ENCODE results near the gene GMFB. TPM values are rescaled to one million over a fixed set of nuclear protein-coding genes. Genes with fewer than 3 reads are reported as not detected.
A peak's percentile ranks its signal among the peaks of the same experiment; 100 is the strongest.

Gene GMFB
- total and polyA plus RNA-seq, 2 experiments from 2014 or later = 56.5 to 88.3 TPM

DNA sequence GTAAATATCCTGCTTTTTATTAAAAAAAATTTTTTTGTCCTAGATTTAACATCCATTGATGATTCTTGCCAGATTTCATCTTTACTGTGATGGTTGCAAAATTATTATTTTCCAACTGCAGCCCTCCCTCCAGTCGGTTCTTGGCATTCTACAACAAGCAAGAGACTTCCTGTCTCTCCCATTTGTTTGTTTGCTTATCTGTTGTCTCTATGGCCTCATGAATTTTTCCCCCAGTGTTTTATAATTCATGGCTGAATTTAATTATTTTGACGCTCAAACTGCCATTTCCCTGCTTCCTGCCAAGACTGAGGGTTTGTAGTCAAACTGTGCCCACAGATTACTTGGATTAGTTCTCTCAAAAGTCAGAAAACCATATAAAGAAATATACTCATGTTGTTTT, 46.9 kb upstream of the GMFB start:
- Histone ChIP-seq H3K4me3 (no peak overlapping the region), H3K36me3 (ENCODE audit: insufficient read depth) (peaks cover 8% of the 10 kb centered on the region; the same call in 1 of the 2 replicates), H3K4me1 (ENCODE audit: insufficient read depth) (peaks cover 22% of the 10 kb centered on the region), H3K27ac (ENCODE audit: low read depth) (peak overlapping the region; percentile 65), H3K9me2 (ENCODE audit: insufficient read depth) (no peaks in the 10 kb centered on the region), H3K27me3 (ENCODE audit: insufficient read depth) (no peaks in the 10 kb centered on the region), H4K20me1 (replicated peaks; ENCODE audit: insufficient read depth) (no peaks in the 10 kb centered on the region), H3F3A (replicated peaks; ENCODE audit: low read depth) (no peaks in the 10 kb centered on the region), H2AFZ (no peak overlapping the region), H3K79me2 (replicated peaks; ENCODE audit: insufficient read depth) (no peaks in the 10 kb centered on the region), H3K4me2 (peak overlapping the region; percentile 53)
- ATAC-seq (no peak), DNase-seq (ENCODE audit: low spot score) (no peak)
- peaks cover 22% of the 10 kb centered on the region for H3K4me1 Mint-ChIP-seq
- peaks cover 5% of the 10 kb centered on the region; the same call in 2 of the 3 replicates for H3K36me3 Mint-ChIP-seq (ENCODE audit: low read depth)
- TF ChIP-seq, protein P1, sequence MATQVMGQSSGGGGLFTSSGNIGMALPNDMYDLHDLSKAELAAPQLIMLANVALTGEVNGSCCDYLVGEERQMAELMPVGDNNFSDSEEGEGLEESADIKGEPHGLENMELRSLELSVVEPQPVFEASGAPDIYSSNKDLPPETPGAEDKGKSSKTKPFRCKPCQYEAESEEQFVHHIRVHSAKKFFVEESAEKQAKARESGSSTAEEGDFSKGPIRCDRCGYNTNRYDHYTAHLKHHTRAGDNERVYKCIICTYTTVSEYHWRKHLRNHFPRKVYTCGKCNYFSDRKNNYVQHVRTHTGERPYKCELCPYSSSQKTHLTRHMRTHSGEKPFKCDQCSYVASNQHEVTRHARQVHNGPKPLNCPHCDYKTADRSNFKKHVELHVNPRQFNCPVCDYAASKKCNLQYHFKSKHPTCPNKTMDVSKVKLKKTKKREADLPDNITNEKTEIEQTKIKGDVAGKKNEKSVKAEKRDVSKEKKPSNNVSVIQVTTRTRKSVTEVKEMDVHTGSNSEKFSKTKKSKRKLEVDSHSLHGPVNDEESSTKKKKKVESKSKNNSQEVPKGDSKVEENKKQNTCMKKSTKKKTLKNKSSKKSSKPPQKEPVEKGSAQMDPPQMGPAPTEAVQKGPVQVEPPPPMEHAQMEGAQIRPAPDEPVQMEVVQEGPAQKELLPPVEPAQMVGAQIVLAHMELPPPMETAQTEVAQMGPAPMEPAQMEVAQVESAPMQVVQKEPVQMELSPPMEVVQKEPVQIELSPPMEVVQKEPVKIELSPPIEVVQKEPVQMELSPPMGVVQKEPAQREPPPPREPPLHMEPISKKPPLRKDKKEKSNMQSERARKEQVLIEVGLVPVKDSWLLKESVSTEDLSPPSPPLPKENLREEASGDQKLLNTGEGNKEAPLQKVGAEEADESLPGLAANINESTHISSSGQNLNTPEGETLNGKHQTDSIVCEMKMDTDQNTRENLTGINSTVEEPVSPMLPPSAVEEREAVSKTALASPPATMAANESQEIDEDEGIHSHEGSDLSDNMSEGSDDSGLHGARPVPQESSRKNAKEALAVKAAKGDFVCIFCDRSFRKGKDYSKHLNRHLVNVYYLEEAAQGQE (IDR thresholded peaks at IDR 0.05; ENCODE audit: unreplicated experiment) = no peak
- TF ChIP-seq, protein P2, sequence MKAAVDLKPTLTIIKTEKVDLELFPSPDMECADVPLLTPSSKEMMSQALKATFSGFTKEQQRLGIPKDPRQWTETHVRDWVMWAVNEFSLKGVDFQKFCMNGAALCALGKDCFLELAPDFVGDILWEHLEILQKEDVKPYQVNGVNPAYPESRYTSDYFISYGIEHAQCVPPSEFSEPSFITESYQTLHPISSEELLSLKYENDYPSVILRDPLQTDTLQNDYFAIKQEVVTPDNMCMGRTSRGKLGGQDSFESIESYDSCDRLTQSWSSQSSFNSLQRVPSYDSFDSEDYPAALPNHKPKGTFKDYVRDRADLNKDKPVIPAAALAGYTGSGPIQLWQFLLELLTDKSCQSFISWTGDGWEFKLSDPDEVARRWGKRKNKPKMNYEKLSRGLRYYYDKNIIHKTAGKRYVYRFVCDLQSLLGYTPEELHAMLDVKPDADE (IDR thresholded peaks at IDR 0.05) = no peak
- TF ChIP-seq EZH2phosphoT487 (IDR thresholded peaks at IDR 0.05; ENCODE audit: unreplicated experiment) = no peak
- TF ChIP-seq JUNB (IDR thresholded peaks at IDR 0.05; ENCODE audit: unreplicated experiment) = no peak
- TF ChIP-seq, protein P3, sequence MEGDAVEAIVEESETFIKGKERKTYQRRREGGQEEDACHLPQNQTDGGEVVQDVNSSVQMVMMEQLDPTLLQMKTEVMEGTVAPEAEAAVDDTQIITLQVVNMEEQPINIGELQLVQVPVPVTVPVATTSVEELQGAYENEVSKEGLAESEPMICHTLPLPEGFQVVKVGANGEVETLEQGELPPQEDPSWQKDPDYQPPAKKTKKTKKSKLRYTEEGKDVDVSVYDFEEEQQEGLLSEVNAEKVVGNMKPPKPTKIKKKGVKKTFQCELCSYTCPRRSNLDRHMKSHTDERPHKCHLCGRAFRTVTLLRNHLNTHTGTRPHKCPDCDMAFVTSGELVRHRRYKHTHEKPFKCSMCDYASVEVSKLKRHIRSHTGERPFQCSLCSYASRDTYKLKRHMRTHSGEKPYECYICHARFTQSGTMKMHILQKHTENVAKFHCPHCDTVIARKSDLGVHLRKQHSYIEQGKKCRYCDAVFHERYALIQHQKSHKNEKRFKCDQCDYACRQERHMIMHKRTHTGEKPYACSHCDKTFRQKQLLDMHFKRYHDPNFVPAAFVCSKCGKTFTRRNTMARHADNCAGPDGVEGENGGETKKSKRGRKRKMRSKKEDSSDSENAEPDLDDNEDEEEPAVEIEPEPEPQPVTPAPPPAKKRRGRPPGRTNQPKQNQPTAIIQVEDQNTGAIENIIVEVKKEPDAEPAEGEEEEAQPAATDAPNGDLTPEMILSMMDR (conservative IDR thresholded peaks at IDR 0.05; ENCODE audit: low read depth in 2 of 2) = no peak
- TF ChIP-seq NANOG (IDR thresholded peaks at IDR 0.05; ENCODE audit: borderline replicate concordance) = no peak
- TF ChIP-seq CREB1 (CRISPR knock-in tag; IDR thresholded peaks at IDR 0.05; ENCODE audit: low read depth) = no peak
- TF ChIP-seq, protein P4, sequence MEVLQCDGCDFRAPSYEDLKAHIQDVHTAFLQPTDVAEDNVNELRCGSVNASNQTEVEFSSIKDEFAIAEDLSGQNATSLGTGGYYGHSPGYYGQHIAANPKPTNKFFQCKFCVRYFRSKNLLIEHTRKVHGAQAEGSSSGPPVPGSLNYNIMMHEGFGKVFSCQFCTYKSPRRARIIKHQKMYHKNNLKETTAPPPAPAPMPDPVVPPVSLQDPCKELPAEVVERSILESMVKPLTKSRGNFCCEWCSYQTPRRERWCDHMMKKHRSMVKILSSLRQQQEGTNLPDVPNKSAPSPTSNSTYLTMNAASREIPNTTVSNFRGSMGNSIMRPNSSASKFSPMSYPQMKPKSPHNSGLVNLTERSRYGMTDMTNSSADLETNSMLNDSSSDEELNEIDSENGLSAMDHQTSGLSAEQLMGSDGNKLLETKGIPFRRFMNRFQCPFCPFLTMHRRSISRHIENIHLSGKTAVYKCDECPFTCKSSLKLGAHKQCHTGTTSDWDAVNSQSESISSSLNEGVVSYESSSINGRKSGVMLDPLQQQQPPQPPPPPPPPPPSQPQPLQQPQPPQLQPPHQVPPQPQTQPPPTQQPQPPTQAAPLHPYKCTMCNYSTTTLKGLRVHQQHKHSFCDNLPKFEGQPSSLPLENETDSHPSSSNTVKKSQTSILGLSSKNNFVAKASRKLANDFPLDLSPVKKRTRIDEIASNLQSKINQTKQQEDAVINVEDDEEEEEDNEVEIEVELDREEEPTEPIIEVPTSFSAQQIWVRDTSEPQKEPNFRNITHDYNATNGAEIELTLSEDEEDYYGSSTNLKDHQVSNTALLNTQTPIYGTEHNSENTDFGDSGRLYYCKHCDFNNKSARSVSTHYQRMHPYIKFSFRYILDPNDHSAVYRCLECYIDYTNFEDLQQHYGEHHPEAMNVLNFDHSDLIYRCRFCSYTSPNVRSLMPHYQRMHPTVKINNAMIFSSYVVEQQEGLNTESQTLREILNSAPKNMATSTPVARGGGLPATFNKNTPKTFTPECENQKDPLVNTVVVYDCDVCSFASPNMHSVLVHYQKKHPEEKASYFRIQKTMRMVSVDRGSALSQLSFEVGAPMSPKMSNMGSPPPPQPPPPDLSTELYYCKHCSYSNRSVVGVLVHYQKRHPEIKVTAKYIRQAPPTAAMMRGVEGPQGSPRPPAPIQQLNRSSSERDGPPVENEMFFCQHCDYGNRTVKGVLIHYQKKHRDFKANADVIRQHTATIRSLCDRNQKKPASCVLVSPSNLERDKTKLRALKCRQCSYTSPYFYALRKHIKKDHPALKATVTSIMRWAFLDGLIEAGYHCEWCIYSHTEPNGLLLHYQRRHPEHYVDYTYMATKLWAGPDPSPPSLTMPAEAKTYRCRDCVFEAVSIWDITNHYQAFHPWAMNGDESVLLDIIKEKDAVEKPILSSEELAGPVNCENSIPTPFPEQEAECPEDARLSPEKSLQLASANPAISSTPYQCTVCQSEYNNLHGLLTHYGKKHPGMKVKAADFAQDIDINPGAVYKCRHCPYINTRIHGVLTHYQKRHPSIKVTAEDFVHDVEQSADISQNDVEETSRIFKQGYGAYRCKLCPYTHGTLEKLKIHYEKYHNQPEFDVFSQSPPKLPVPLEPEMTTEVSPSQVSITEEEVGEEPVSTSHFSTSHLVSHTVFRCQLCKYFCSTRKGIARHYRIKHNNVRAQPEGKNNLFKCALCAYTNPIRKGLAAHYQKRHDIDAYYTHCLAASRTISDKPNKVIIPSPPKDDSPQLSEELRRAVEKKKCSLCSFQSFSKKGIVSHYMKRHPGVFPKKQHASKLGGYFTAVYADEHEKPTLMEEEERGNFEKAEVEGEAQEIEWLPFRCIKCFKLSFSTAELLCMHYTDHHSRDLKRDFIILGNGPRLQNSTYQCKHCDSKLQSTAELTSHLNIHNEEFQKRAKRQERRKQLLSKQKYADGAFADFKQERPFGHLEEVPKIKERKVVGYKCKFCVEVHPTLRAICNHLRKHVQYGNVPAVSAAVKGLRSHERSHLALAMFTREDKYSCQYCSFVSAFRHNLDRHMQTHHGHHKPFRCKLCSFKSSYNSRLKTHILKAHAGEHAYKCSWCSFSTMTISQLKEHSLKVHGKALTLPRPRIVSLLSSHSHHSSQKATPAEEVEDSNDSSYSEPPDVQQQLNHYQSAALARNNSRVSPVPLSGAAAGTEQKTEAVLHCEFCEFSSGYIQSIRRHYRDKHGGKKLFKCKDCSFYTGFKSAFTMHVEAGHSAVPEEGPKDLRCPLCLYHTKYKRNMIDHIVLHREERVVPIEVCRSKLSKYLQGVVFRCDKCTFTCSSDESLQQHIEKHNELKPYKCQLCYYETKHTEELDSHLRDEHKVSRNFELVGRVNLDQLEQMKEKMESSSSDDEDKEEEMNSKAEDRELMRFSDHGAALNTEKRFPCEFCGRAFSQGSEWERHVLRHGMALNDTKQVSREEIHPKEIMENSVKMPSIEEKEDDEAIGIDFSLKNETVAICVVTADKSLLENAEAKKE (CRISPR knock-in tag; IDR thresholded peaks at IDR 0.05) = no peak
- no peak for TF ChIP-seq POLR2AphosphoS5 (IDR thresholded peaks at IDR 0.05; ENCODE audit: low read depth)
- no peak for TF ChIP-seq STAT1 (IDR thresholded peaks at IDR 0.05; ENCODE audit: unreplicated experiment)
- no peak for TF ChIP-seq ZNF114 (CRISPR knock-in tag; IDR thresholded peaks at IDR 0.05)
- TF ChIP-seq EZH2 (IDR thresholded peaks at IDR 0.05; ENCODE audit: low read depth, unreplicated experiment) = no peak
- no peak for TF ChIP-seq ZNF331 (CRISPR knock-in tag; IDR thresholded peaks at IDR 0.05; ENCODE audit: low read depth)
- H3K9me3 Mint-ChIP-seq = no peaks in the 10 kb centered on the region
- 0 out of 3 replicates have a peak overlapping the region, but pooled peaks have one; percentile 7 for H3K4me3 Mint-ChIP-seq
- no peaks in the 10 kb centered on the region for H3K27me3 Mint-ChIP-seq (ENCODE audit: insufficient read depth, low read depth, poor library complexity)
- peak overlapping the region; percentile 78 for H3K27ac Mint-ChIP-seq

Data from GM23338 (cell line).